Measurements from ENCODE around the gene GNPTG.
"Not testable (repeated sequence)": the region's sequence is repeated elsewhere in the genome, so short reads cannot be mapped to it uniquely, and the experiment has no call there.

GNPTG gene

DNA sequence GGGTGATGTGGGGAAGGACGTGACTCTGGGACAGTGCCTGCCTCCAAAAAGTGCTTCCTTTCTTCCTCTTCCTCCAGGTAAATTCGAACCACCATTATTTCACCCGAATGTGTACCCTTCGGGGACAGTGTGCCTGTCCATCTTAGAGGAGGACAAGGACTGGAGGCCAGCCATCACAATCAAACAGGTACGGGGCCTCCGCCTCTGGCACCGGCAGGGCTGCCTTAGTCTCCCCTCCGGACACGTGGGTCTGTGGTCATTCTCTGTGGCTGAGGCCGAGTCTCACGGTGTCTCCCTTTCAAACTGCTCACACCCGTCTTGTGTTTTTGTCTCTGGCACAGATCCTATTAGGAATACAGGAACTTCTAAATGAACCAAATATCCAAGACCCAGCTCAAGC is 31.6 kb upstream of the GNPTG start:
- no peak for FAIRE-seq

DNA sequence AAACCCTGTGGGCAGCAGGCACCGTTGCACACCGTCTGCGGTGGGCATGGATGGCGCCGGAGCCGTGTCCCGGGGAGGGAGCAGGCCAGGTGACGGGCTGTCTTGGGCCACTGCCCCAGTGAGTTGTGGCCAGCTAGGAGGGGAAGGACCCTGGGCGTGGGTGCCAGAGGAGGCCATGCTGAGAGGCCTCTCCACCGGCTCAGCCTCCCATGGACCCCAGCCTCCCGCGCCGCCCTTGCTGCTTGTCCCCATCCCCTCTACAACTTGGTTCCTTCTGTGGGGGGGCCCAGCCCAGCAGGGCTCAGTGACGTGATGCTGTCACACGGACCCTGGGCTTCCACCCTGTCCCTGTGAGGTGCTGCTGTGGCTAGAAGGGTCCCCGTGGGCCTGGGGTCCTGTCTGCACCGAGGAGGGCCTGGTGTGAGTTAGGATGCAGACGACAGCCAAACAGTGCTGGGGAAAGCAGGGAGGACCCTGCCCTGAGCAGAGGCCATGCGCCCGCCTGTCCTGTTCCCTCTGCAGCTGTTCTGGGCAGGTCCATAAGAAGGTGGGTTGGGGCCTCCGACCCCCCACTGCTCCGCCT is 31.0 kb upstream of the GNPTG start:
- no peak for FAIRE-seq

DNA sequence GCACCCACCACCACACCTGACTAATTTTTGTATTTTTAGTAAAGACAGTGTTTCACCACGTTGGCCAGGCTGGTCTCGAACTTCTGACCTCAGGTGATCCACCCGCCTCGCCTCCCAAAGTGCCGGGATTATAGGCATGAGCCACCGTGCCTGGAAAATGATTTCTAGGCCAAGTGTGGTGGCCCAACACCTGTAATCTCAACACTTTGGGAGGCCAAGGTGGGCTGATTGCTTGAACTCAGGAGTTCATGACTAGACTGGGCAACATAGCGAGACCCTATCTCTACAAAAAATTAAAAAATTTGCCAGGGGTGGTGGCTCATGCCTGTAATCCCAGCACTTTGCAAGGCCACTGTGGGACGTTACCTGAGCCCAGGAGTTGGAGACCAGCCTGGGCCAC is 29.3 kb upstream of the GNPTG start:
- no peak for FAIRE-seq

DNA sequence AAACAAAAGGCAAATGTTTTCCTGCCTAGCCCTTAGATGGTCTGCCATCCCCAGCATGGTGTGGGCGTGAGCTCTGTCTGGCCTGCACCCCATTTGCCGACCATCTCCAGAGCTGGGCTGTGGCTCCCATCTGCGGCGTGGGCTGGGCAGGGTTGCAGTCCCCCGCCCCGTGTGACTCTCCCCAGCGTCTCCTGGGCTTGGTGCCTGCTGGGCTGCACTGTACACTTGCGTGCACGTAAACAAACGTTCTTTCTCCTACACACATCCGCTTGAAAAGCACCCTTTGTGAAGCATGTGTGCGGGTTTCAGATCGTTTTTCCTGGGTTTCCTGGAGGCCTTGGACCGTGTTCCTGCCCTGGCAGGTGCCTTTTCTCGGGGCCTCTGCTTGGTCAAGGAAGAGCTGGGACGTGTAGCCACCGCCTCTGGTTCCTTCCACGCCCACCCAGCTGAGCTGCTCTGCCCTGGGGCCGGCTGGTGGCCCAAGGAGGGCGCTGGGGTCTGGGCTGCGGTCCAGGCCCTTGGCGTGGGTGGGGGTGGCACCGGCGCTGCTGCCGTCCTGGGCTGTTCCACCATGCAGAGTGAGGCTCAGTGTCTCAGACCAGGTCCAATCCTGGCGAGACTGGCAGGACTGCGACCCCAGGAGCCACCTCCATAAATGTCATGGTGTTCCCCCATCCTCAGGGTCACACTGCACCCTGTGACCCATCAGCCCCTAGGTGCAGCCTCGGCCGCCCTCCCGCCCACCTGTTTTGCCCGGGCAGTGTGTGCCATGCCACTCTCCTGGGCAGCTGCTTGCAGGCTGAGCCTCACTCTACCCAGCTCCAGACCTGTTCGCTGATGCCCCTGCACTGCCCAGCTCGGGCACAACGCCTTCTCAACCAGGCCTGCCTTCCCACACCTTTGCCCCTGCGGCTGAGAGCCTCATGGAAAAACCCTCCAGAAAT is 28.2 kb upstream of the GNPTG start:
- FAIRE-seq, result no peak

DNA sequence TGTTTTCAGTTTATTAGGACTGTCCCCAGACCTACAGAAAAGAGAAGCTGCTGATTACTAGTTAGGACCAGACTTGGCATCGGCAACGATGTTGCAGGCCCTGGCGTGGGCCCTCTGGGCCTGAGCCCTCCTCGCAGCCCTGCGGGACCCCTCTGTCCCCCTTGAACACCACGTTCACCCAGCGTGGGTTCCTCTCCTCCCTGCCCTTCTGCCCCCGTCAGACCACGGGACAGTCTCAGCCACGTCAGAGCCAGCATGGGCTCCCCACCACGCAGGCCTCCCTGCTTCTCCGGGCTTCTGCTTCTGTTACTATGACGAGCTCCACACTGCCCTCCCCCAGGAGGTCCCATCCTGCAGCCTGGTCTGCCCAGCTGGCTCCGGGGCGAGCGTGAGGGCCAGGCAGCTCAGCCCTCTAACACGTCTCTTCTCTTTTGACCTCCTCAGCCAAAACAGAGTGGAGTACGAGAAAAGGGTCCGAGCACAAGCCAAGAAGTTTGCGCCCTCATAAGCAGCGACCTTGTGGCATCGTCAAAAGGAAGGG is 27.4 kb upstream of the GNPTG start:
- no peak for FAIRE-seq

DNA sequence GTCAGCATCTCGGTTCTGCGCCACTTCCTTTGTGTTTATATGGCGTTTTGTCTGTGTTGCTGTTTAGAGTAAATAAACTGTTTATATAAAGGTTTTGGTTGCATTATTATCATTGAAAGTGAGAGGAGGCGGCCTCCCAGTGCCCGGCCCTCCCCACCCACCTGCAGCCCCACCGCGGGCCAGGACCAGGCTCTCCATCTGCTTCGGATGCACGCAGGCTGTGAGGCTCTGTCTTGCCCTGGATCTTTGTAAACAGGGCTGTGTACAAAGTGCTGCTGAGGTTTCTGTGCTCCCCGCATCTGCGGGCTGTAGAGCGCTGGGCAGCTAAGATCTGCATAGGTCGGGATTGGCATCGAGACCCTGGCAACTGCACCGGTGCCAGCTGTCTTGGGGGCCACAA is 26.5 kb upstream of the GNPTG start:
- FAIRE-seq, result no peak

DNA sequence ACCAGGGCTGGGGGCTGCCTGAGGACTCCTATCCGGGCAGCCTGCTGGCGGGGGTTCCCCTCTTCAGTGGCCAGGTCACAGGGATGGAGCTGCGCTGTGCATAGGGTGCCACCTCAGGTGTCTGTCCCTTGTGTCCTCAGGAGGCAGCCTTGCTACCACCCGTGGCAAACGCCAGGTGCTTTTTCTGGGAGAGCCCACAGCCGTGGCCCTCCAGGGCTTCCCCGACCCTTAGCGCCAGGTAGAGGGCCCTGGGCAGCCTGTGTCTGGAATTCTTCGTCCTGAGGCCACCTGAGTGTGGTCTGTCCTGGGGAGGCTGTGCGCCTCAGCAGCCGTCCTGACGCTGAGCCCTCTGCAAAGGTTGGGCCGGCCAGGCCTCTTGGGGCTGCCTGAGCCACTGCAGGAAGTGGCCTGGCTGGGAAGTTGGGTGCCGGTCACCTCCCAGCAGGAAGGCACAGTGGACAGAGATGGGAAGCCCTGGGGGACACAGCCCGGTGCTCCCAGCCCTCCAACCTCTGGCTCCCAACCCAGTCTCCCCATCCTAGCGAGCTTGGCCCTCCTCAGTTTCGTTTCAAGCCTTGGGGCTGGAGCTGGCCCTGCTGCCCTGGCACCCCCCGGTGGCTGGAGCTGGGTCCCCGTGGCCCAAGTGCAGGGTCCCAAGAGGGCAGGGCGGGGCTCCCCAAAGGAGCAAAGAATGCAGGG is 25.9 kb upstream of the GNPTG start:
- no peak for FAIRE-seq

DNA sequence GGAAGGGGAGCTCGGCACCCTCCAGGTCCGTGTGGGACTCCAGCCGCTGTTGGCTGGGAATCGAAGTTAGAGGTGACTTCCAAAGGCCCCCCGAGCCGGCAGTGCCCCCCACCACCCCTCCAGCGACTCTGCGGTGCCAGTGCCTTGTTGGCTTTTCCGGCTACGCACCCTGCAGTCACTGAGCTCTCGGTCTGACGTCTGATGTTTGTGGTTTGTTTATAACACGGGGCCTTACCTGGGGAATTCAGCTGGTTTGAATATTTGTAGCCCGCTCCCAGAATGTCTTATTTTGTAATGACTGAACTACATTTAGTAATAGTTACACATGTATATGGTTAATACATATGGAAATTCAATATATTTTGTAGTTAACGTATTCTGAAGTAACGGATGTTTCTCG is 25.3 kb upstream of the GNPTG start:
- no peak for FAIRE-seq

DNA sequence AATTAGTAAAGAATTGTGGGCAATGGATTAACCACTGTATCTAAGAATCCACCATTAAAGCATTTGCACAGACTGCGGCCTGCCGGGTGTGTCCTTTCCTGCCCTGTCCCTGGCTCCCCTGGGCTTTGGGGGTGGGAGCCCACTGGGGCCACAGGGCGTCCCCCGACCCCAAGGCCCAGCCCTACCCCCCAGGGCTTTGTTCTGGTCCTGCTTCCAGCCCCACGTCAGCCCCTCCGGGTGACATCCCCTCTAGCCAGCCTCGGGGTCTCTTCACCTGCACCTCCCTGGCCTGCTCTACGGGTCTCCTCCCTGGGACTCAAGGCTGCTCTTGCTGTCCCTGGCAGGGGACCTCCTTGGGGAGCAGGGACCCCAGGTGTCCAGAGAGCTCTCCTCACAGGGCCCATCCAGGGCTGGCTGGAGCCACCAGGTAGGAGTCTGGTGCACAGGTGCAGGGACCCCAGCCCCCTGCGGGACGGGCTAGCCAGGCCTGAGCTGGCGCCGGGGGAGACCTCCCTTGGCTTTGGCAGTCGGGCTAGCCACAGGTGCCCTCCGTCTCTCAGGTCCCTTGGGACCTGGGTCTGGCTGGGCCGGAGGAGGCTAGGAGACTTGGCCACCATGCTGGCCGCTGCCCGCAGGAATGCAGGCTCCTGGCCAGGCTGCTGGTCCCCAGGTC is 24.6 kb upstream of the GNPTG start:
- no peak for FAIRE-seq

DNA sequence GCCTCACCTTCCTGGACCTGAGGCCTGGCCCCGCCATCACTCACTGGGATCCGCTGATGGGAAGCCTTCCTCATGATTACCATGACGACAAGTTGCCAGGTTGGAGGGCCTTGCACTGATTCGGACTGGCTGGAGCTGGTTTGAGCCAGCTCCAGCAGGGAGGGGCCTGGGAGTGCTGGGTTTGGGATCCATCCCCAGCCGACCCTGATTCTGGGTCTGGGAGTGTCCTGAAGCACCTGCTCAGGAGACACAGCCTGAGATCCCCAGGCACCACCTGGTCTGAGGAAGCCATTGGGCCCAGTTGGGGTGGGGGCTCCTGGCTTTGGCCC is 24.1 kb upstream of the GNPTG start:
- FAIRE-seq, result no peak

DNA sequence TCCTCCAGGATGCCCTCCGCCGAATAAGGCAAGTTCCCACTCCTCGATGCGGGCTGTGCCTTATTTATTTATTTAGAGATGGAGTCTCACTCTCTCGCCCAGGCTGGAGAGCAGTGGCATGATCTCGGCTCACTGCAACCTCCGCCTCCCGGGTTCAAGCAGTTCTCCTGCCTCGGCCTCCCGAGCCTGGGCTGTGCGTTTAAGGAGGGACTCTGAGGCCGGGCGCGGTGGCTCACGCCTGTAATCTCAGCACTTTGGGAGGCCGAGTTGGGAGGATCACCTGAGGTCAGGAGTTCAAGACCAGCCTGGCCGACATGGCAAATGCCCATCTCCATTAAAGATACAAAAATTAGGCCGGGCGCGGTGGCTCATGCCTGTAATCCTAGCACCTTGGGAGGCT is 23.6 kb upstream of the GNPTG start:
- not testable (repeated sequence) for FAIRE-seq

DNA sequence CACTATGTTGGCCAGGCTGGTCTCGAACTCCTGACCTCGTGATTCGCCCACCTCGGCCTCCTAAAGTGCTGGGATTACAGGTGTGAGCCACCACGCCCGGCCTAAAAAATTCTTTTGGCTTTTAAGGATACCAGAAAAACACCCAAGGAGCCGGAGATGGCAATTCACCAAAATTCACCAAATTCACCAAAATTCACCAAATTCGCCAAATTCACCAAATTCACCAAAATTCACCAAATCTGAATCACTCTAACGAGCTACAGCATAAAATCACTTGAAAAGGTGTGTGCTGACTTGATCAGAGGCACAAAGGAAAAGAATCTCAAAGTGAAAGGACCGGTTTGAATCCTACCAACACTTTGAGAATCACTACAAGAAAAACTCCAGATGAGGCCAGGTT is 22.8 kb upstream of the GNPTG start:
- not testable (repeated sequence) for FAIRE-seq

DNA sequence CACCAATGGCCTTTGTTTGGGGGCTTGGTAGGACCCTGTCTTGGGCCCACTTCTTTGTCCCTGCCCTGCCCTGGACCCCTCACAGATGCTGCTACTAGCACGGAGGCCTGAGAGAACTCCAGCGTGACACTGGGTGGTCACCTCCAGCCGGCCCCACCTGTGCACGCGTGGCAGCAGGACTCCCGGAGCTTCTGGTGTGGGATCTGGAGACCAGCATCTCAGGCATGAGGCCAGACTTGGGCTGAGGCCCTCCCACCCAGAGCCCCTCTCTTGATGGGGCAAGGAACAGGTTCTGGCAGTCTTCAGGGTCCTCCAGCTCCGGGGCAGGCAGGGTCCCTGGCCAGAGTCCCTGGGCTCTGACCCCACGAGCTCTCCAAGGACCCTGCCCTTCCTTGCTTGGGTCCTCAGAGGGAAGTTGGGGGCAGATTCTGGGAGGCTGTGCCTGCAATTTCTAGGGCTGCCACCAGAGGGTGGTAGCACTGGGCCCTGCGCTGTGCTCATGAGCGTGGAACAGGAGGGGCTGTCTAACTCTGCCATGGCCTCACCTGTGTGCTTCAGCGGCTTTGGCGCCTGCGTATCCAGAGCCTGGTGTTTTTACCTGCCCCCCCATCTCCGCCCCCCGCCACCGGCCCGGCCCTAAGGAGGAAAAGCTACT is 21.3 kb upstream of the GNPTG start:
- no peak for FAIRE-seq

DNA sequence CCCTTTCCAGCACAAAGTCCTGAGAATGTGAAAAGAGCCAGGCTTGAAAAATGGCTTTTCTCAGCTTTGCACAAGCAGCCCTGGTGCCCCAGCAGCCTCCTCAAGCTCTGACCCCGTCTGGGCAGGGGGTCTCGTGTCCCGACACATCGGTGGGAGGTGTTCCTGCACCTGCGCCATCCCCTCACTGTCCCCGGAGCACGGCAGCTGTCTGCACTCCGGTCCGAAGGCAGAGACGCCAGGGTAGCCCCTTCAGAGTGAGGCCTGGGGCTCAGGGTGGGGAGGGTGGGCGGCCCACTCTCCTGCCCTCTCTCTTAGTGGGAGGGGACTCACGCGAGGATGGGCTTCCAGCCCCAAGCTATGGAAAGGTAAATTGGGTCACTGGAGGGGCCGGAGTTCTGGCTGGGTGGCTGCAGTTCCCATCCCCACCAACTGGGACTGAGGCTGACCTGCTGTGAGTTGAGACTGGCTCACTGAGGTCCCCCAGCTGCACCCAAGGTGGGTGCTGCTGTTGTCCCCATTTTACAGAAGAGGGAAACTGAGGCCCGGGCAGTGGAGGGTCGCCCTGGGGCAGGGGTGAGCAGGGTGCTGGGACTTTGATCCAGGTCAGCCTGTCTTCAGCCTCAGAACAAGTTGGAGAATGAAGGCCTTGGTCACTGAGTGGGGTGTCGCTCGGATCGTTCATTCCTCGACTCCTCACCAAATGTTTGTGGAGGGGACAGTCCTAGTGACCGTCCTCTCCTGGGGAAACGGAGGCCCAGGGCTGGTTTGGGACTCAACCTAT is 20.6 kb upstream of the GNPTG start:
- FAIRE-seq, result no peak

DNA sequence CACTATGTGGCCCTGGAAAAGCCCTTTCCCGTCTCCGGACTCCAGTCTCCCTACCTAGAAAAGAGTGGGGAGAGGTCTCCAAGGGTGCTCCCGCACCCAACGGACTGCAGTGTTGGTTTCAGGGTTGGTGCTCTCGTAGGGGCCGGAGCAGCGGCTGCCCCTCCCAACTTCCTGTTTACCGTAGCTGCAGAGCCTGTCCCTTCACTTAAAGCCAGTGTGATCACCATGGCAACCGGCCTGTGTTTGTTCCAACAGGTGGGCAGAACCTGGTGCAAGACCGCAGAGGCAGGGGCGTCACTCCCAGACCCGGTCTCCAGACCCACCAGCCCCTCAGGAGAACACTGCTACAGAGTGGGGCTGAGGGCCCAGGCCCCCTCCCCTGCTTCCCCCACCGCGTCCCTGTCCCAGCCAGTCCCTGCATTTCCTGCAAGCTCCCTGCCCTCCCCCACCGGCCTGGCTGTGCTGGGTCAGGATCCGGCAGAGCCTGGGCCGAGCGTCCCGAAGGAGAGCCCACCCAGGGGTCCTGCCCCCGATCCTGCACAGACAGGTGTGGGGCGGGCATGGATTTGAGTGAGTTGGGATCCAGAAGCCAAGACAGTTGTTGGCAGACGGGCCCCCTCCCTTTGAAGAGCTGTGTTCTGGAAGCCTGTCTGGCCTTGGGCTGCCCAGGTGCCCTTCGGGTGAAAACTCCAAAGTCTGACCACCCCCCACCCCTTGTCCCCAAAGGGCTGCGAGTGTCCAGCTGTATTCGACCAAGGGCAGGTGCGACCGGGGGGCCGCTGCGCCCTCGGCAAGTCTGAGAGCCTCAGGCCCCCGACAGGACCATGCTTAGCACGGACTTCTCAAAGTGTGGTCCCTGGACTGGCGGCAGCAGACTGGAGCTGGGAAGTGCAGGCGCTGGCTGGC is 19.8 kb upstream of the GNPTG start:
- FAIRE-seq, result no peak

DNA sequence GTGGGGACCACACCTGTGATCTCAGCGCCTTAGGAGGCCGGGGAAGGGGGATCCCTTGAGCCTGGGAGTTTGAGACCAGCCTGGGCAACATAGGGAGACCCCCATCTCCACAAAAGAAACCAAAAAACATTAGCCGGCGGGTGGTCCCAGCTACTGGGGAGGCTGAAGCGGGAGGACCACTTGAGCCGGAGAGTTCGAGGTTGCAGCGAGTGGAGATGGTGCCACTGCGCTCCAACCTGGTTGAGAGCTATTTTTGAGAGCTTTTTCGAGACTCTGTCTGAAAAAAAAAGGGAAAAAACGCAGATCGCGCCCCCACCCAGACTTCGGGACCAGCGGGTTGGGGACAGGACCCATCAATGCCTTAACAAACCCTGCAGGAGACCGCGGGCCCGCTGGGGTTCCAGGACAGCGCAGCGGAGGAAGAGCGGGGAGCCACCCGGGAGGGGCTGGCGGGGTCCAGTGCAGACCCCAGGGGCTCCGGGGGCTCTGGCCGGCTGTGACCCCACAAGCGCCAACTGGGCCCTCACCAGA is 19.0 kb upstream of the GNPTG start:
- no peak for FAIRE-seq

DNA sequence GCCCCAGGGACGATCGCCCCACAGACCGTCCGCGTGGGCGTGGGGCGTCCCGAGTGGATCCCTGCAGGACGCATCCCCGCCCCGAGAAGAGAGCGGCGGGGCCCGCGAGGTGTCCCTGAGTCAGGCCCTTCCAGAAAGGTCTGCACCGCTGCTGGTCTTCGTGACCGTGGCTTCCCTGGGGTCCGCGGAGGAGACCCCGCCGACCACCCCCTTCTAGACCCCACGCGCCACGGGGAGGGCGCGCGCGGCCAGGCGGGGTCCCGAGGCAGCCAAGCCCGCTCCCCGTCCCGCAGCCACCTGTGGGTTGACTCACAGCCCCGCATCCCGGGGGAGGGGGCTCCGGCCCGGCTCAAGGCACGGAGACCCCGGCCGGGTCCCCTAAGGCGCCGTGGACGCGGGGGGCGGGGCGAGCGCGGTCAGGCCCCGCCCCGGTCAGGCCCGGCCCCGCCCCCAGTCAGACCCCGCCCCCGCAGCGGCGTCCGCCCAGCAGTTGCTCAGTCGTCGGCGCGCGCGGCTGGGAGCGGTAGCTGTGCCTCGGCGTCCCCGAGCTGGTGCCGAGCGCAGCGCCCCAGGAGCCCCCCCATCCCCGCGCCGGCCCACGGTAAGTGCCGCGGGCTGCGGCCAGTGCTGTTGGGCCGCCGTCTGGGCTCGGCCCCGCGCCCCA is 18.4 kb upstream of the GNPTG start, which contains the start of gene BAIAP3:
Gene BAIAP3, plus strand, starts transcription at position 497 of the 664 bp plus-strand sequence. CDS start 4,905 bp downstream, outside the sequence.
- FAIRE-seq, result no peak

DNA sequence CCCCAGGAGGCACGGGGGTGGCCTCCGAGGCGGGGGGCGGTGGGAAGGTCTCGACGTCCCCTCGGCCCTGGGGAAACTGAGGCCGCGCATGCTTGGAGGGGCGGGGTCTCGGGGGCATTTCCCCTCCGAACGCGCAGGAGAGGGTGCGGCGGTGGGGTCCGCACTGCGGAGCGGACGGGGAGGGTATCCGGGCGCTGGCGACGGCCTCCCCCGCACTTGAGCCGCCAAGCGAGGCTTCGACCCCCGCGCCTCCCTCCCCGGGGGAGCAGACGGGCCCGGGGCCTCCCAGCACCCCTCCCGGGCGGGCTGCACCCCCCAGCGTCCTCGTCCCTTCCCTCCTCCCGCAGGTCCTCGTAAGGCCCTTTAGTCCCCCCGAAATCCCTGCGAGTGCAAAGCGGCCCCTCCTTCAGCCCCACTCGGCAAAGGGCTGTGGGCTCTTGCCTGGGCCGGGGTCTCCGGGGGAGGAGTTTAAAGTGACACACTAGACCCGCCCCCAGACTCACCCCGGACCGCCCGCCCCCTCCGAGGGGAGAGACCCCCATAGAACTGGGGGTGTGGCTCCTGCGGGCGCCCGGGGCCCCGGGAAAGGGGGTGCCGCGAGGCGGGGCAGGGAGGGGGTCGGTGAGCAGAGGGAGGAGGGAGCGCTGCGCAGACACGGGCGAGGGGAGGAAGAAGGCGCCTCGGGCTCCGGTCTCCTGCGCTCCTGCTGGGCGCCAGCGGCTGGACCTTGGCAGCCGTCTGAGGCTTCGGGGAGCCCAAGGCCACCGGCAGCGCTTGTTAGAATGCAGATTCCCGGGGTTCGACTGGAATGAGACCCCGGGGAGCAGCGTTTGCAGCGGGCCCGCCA is 17.7 kb upstream of the GNPTG start:
- no peak for FAIRE-seq

DNA sequence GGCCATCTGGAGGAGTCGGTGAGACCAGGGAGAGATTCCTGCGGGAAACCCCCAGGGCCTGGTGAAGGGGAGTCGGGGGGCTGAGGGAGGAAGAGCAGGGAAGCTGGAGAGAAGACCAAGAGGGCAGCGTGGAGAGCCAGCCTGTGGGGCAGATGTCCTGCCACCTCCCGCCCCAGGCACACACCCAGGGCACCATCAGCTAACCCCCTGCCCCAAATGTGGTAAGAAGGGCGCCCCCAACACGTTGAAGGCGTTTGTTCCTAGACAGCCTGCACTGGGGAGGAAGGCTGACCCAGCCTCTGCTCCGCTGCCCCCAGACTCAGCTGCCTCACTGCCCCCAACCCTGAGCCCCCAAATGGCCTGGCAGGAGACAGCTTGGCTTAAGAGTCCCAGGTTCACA is 17.0 kb upstream of the GNPTG start:
- FAIRE-seq, result no peak
